ENCODE measurements around the gene ZNF821. TPM values are rescaled to one million over a fixed set of nuclear protein-coding genes. Genes with fewer than 3 reads are reported as not detected.
"Not testable (repeated sequence)": the region's sequence is repeated elsewhere in the genome, so short reads cannot be mapped to it uniquely, and the experiment has no call there.

Gene ZNF821
- total RNA-seq, 1 donor from 2014 or later, result not detected

DNA sequence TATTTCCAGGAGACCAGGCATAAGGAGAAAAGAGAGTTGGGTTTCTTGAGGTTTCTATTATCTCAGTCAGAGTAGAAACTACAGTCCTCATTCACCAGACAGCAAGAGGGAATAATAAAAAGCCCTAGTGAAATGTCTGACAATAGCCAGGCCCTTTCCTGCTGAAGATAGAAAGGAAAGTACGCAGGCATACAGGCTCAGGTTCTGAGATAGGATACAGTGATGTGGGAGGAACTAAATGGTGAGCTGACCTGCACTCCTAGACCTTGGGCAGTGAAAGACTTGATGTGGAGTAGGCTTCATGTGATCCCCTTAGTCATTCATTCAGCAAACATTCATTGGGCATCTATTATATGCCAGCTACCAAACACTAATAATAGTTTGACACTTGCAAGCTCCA is 14.9 kb downstream of the ZNF821 start:
- Histone ChIP-seq H3K27me3 (no peaks in the 10 kb centered on the region), H3K9me3 (no peaks in the 10 kb centered on the region), H3K27ac (no peak overlapping the region), H3K4me1 (no peaks in the 10 kb centered on the region), H3K36me3 (peaks cover 24 to 35% of the 10 kb centered on the region in 2 donors), H3K4me3 (no peak overlapping the region)
- TF ChIP-seq CTCF (IDR thresholded peaks at IDR 0.05), result no peak
- no peak for DNase-seq (ENCODE audit: low spot score in 2 of 2)
- intact Hi-C loops (cut with DNase I), result no loop called here

- intact Hi-C loops (cut with DNase I), result no loop called here
- Histone ChIP-seq H3K36me3 (peaks cover 36 to 44% of the 10 kb centered on the region in 2 donors), H3K4me3 (no peak overlapping the region), H3K27ac (no peak overlapping the region), H3K9me3 (no peaks in the 10 kb centered on the region), H3K4me1 (no peaks in the 10 kb centered on the region), H3K27me3 (no peaks in the 10 kb centered on the region)
- TF ChIP-seq CTCF (IDR thresholded peaks at IDR 0.05), result no peak
- DNase-seq (ENCODE audit: low spot score in 2 of 2), result no peak
Observed at GRCh38 chr16:71867939-71868338, 16.0 kb downstream of the ZNF821 start.

GRCh38 chr16:71867175-71867574 is 16.8 kb downstream of the ZNF821 start:
- H3K27me3 ChIP-seq; DNase-seq (ENCODE audit: low spot score in 2 of 2); intact Hi-C loops (cut with DNase I); H3K27ac ChIP-seq; H3K4me1 ChIP-seq; H3K9me3 ChIP-seq; H3K4me3 ChIP-seq: not testable (repeated sequence)
- peaks cover 40 to 50% of the 10 kb centered on the region in 2 donors for H3K36me3 ChIP-seq

GRCh38 chr16:71865173-71865863 is 18.7 kb downstream of the ZNF821 start:
- Histone ChIP-seq H3K36me3 (peaks cover 49 to 65% of the 10 kb centered on the region in 2 donors), H3K4me3 (no peak overlapping the region), H3K9me3 (no peaks in the 10 kb centered on the region), H3K4me1 (no peaks in the 10 kb centered on the region), H3K27me3 (no peaks in the 10 kb centered on the region), H3K27ac (no peak overlapping the region)
- DNase-seq (ENCODE audit: low spot score in 2 of 2), result no peak
- no peak for TF ChIP-seq CTCF (IDR thresholded peaks at IDR 0.05)
- intact Hi-C loops (cut with DNase I), result no loop called here

GRCh38 chr16:71863995-71864394 is 20.0 kb downstream of the ZNF821 start:
- Histone ChIP-seq H3K27me3 (no peaks in the 10 kb centered on the region), H3K4me3 (no peak overlapping the region), H3K4me1 (no peaks in the 10 kb centered on the region), H3K9me3 (no peaks in the 10 kb centered on the region), H3K27ac (no peak overlapping the region), H3K36me3 (peaks cover 54 to 73% of the 10 kb centered on the region in 2 donors)
- intact Hi-C loops (cut with DNase I), result no loop called here
- no peak for TF ChIP-seq CTCF (IDR thresholded peaks at IDR 0.05)
- no peak for DNase-seq (ENCODE audit: low spot score in 2 of 2)

DNA sequence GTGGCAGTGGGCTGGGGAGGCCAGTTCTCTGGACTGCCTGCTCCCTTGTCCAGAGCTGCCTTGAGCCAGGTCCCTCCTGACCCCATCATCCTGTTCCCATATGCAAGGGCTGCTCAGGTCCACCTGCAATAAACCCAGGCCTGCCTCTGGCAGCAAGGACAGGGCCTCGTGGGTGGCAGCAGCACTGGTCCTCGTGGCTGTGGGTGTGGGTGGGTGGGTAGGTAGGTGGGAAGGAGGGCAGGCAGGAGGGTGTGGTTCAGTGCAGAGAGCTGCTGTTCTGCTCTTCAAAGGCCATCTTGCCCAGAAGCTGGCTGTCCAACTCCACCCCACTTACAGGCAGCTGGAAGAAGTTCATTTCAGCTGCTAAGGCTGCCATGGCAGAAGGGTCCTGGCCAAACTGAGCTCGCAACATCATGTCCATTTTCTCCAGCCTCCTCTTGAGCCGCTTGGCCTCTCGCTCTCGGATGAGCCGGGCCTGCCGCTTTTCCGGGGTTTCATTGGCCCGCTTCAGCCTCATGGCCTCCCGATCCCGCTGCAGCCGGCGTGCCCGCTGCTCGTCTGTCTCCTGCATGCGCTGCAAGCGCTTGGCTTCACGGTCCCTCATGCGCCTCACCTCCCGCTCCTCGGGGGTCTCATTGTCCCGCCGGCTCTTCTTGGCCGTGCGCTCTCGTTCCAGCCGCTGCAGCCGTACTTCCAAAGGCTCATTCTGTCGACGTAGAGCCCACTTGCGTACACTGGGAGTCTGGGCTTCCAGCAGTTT is 24.0 kb downstream of the ZNF821 start:
- no peaks in the 10 kb centered on the region for H3K4me1 ChIP-seq
- H3K27me3 ChIP-seq, result no peaks in the 10 kb centered on the region
- DNase-seq (ENCODE audit: low spot score in 2 of 2), result no peak
- intact Hi-C loops (cut with DNase I), result no loop called here
- no peak overlapping the region for H3K4me3 ChIP-seq
- H3K36me3 ChIP-seq, result peaks cover 41 to 49% of the 10 kb centered on the region in 2 donors
- H3K27ac ChIP-seq, result peak overlapping the region in 1 of 2 donors; percentile 35
- H3K9me3 ChIP-seq, result no peaks in the 10 kb centered on the region
- TF ChIP-seq CTCF (IDR thresholded peaks at IDR 0.05), result no peak

Measured in ascending aorta (tissue), 2 donors.